GM19452 (cell line): ENCODE data around the gene SKP2.
"Not testable (repeated sequence)": the region's sequence is repeated elsewhere in the genome, so short reads cannot be mapped to it uniquely, and the experiment has no call there.

Source experiments
- ATAC-seq: cut with Tn5 transposase; IDR thresholded peaks from one replicate; pipeline ENCODE4 v1.9.1; 2021; ENCODE audit not compliant: unreplicated experiment

SKP2 gene

DNA sequence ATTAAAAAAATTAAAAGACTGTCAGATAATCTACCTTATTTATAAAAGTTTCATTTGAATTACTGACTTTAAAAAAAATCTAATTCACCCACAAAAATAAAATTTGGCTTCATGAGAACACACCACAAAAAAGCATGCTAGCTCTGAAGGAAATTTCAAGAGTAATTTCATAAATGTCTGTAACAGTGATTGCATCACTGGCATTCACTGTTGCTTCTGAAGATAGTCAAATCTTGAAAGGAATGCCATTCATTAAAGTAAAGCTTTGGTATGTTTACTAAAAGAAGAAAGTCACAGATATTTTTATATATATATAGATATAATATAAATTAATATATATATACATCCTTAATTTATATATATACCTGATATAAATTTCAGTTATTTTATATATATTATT, 46.4 kb downstream of the SKP2 start:
- no peak for ATAC-seq

DNA sequence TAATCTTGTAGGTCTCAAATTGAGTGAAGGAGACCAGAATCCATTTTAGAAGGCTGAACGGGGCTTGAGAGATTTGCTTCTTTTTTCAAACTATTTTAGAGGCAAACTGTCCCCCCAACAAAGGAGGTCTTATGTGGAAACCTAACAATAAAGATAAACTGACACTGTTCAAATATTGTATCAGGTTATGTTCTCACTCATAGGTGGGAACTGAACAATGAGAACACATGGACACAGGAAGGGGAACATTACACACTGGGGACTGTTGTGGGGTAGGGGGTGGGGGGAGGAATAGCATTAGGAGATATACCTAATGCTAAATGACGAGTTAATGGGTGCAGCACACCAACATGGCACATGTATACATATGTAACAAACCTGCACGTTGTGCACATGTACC, 46.9 kb downstream of the SKP2 start:
- ATAC-seq: not testable (repeated sequence)

DNA sequence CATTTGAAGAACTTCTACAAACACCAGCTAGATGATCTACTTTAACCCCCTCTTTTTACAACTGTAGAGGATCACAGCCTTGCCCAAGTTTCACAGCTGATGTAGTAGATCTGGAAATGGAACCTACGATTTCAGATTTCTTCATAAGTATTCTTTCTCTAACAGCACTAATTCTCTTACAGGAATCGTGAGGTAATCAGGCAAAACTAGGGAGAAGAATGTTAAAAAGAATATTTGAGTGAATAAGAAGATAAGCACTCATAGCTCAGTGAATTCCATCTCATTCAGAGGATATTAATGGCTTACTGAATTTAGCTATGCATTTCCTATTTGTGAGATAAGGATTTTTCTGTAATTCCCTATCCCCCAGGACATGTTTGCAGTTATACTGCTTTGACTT, 47.7 kb downstream of the SKP2 start:
- ATAC-seq: no peak

DNA sequence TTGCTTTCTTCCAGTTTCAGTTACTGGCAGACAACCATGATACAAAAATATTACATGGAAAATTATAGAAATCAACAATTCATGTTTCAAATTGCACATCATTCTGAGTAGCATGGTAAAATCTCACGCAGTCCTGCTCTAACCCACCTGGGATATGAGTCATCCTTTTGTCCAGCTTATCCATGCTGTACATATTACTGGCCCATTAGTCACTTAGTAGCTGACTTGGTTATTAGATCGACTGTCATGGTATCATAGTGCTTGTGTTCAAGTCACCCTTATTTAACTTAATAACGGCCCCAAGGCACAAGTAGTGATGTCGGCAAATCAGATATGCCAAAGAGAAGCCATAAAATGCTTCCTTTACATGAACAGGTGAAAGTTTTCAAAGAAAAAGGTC, 48.6 kb downstream of the SKP2 start:
- no peak for ATAC-seq

DNA sequence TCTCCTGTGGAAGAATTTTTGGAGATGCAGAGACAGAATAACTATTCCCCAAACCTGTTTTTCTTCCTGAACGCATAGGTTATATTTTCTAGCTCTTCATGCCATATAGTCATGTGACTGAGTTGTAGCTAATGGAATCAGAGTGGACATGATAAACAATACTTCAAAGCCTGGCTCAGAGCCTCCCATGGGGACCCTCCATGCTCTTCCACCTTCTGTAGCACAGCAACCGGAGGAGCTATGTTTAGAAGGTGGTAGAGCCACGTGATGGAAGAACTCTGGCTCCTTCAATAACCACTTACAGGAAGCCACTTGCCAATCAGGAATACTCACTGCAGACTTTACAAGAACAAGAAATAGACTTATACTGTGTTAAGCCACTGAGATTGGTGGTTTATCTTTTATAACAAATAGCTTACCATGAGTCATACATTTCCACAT, 50.6 kb downstream of the SKP2 start:
- no peak for ATAC-seq

DNA sequence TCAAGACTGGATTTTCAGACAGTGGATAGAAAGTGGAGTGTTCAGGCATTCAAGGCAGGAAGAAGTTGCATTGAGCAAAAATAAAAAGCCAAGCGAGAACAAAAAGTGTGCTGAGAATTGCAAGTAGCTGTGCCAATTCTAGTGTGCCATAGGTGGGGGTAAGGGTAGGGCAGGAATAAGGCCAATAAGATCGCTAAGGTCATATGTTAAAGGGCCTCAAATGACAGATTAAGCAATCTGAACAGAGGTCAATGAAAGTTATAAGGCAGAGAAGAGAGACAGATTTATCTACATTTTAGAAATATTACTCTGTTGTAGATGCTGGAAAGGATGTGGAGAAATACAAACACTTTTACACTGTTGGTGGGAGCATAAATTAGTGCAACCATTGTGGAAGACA, 53.4 kb downstream of the SKP2 start:
- ATAC-seq: no peak

DNA sequence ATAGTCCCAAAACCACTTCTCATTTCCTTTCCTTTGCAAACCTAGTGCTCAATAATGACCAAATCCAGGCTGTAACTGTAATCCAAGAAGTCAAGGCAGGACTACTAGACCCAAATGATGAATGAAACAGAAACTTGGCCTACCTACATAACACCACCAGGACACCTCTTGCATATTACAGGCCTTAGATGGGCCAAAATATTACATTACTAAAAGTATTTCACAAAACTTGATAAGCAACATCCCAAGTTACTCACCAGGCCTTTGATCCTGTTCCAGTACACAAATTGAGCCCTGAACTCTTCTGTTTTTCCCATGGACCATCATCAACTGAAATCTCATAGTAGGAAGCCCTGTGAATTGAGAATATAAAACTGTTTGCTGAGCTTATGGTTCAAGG, 55.0 kb downstream of the SKP2 start:
- ATAC-seq: no peak

DNA sequence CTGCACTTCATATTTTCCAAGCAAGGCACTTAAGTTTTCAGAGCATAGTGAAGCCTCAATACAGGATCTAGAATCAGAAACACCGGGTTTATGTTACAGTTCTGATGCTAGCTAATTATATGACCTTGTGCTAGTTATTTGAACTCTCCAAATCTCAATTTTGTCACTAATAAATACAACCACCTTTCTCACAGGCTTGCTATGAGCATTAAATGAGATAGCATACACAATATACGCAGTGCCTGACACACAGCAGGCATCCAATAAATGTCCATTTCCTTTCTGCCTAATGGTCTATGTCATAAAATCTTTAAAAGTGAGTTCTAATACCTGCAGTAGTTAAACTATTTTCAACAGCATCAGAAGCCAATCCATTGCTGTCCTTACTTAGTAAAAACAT, 56.9 kb downstream of the SKP2 start:
- ATAC-seq: no peak

DNA sequence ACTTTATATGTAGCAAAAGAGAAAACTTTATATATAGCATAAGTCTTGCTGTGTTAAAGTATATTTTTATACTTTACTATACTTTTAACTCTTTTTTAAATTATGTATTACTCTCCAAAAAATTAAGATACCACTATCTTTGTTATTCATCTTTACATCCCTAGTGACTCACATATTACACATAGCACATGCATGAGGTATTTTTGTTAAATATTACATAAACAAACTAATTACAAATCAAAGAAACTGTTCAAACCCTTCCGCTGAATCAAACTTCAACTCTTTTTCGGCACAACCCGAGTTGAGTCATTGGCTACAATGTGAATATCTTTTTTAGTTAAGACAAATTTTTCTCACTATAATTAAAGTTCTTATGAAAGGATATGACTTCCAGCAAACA, 57.8 kb downstream of the SKP2 start:
- ATAC-seq: no peak

DNA sequence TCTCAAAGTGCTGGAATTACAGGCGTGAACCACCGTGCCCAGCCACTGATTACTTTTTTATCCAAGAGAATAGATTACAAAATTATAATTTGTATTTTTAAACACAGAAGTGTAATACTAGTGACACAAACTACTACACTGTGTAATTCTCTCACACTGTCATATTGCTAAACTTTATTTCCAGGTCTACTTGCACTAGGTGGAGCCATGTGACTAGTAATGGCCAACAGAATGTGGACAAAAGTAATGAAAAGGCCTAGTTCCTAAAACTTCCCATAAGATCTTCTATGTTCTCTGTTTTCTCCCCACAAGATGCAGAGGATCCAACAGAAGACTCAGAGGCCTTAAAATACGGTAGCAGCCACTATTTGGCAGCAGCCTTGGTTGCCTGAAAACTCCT, 62.5 kb downstream of the SKP2 start:
- no peak for ATAC-seq

DNA sequence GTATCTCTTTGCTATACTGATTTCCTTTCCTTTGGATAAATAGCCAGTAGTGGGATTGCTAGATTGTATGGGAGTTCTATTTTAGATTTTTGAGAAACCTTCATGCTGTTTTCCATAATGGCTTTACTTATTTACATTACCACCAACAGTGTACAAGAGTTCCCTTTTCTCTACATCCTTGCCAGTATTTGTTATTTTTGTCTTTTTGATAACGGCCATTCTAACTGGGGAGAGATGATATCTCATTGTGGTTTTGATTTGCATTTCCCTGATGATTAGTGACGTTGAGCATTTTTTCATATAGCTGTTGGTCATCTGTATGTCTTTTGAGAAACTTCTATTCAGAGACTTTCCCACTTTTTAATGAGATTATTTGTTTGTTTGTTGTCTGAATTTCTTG, 64.0 kb downstream of the SKP2 start:
- no peak for ATAC-seq

DNA sequence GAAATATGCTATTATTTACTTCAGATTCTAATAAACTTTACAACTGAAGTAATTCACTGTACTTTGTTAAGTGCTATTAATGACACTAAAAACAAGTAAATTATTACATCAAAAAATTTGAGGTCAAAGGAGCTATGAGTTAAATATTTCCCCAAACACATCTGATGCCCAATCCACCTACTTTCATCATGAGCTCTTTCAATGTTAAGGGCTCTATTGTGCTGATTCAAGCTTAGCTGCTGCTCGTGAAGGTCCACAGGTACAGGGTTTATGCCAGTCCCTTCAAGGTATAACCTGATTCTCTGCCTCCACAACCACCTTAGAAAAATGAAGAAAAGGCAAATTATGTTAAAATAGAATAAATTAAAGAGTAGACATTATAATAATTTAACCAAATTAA, 65.7 kb downstream of the SKP2 start:
- ATAC-seq: no peak

DNA sequence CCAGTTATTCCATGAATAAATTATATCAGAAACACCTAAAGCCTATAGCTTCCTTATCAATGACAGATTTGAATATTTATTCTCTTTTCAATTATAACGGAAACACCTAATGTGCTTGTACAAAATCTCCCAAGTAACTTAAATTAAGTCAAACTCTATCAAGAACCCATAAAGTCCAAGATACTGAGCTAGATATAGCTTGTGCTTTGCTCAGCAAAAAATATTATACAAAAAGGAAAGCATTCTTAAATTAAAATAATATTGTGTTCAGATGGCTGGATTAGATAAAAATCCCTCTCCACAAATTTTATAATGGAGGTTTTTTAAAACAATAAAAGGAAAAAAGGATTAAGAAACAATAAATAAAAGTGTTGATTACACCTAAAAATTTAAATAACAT, 66.1 kb downstream of the SKP2 start:
- no peak for ATAC-seq

DNA sequence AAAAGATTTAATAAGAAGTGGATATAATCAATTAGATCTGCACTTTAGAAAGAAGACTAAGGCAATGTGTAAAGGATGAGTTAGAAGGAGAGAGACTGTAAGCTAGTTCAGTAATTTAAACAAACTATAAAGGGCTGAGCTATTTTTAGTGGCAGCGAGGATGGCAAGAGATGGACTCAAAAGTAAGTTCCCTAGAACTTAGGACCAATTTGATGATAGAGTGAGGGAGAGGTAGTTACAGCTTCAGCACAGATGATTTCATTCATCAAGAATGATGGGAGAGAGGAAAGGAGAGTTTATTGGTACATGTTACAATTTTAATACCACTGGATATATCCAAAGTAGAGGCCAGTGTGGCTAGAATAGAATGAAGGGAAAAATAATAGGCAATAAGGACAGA, 70.7 kb downstream of the SKP2 start:
- no peak for ATAC-seq

DNA sequence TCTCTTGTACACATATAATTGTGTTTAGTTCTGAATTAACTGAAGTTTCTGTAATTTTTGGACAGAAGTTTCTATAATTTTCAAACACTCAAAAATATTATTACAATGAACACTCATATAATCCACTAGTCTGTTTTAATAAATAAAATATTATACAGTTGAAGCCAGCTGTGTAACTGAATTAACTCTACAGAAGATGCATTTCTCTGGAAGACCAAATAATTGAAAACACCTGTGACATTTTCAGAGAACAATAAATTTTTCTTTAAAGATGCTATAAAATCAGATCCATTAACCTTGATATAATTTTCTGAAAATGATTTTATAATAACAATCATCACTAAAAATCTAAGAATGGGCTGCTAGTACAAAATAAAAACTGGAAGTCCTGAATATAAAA, 75.1 kb downstream of the SKP2 start:
- ATAC-seq: no peak

DNA sequence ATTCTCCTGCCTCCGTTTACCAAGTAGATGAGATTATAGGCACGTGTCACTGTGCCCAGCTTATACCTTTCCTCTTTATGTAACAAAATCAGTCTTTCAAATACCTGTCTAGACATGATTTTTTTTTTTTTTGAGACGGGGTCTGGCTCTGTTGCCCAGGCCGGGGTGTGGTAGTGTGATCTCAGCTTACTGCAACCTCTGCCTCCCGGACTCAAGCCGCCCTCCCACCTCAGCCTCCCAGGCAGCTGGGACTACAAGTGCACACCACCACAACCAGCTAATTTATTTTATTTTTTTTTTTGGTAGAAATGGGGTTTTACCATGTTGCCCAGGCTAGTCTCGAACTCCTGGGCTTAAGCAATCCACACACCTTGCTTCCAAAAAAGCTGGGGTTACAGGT, 76.6 kb downstream of the SKP2 start:
- no peak for ATAC-seq

DNA sequence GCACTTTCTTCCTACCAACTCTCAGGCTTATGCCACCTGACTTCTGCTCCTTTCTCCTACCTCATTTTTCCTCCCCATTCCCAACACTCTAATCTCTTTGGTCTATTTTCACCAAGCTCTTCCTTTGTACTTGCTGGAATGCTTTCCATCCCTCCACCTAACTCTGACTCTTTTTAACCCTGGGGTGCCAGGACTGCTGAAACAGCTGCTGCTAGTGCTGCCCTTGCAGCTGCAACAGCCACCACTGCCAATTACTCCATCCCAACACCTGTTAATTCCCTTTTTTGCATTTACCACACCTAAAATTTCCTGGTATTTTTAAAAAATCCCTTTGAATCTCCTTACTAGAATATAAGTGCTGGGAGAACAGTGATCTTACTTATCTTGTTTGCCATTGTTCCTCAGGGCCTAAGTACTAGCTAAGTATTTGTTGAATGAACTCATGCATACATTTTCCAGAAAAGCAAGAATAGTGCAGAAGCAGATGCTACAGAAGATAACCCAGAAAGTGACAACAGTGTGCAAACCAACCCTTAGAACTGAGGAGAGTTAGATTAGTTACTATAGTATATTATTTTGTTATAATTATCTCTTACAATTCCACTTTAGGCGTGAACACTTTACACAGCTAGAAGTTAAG, 78.4 kb downstream of the SKP2 start:
- no peak for ATAC-seq

DNA sequence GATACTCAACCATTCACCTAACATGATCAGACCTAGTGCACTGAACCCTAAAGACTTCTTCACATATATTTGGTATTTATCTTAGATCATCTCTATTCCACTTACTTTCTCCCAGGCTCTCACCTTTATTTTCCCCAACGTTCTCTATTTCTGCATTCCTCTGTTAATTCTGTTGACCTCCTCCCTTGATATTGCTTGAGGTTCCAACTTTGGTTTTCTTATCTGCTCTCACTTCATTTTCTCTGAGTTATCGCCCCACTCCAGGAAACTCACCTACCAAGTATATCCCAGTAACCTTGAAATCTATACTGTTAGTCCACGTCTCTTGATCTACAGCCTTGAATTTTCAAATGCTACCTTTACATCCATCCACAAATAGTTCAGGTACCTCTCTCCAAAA, 80.6 kb downstream of the SKP2 start:
- no peak for ATAC-seq
